ENCODE results near the gene GFI1B.

- no peak for TF ChIP-seq CTCF (IDR thresholded peaks at IDR 0.05)
- no peak for TF ChIP-seq POLR2AphosphoS5 (IDR thresholded peaks at IDR 0.05)
- no peak for TF ChIP-seq POLR2A (IDR thresholded peaks at IDR 0.05)
- no peak for TF ChIP-seq EP300 (IDR thresholded peaks at IDR 0.05)
These were observed 30.7 kb upstream of the GFI1B start for GRCh38 chr9:132947756-132948155.
